OCI-LY1 (cell line): Measurements from ENCODE around the gene CEP112.

Source experiments
- EZH2 ChIP-seq: fragments of 200-600 bp; sonication (generic), shearing (Covaris generic); IDR thresholded peaks from 2 replicates; pipeline ENCODE4 v1.8.0; 2017; ENCODE audit warnings: borderline replicate concordance, mixed run types, mild to moderate bottlenecking, antibody characterized with exemption, low read length, moderate library complexity, mixed read lengths
- TF ChIP-seq, protein P1 (sequence below): fragments of 200-600 bp; sonication (generic), shearing (Covaris generic); IDR thresholded peaks from 2 replicates; pipeline ENCODE4 v1.5.1; 2017; ENCODE audit warnings: mild to moderate bottlenecking, antibody characterized with exemption, low read length, moderate library complexity, mixed read lengths

DNA sequence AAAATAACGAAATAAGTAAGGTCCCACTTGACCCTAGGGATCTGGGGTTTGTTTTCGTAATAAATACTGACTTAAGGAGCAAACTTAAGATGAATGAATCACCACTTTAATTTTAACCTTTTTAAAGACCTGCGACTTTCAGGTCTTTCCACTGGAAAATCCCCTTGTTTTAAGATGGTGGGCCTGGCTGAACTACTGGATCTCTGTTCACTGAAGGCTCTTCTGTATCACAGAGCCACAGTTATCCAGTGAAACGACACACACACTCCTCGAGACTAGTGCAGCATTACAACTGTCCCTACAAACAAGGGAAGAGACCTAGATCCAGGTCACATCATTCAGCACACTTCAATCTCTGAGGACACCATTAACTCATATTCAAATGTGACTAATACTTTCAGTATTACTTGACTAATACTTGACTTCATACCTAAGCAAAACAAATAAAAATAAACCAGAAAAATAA lies 299.0 kb downstream of the CEP112 start:
- TF ChIP-seq, protein P1, sequence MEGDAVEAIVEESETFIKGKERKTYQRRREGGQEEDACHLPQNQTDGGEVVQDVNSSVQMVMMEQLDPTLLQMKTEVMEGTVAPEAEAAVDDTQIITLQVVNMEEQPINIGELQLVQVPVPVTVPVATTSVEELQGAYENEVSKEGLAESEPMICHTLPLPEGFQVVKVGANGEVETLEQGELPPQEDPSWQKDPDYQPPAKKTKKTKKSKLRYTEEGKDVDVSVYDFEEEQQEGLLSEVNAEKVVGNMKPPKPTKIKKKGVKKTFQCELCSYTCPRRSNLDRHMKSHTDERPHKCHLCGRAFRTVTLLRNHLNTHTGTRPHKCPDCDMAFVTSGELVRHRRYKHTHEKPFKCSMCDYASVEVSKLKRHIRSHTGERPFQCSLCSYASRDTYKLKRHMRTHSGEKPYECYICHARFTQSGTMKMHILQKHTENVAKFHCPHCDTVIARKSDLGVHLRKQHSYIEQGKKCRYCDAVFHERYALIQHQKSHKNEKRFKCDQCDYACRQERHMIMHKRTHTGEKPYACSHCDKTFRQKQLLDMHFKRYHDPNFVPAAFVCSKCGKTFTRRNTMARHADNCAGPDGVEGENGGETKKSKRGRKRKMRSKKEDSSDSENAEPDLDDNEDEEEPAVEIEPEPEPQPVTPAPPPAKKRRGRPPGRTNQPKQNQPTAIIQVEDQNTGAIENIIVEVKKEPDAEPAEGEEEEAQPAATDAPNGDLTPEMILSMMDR, result no peak
- no peak for TF ChIP-seq EZH2
